Occipital lobe (tissue), 2 donors: Measurements from ENCODE around the gene APEH. TPM values are rescaled to one million over a fixed set of nuclear protein-coding genes. Genes with fewer than 3 reads are reported as not detected.

Source experiments
- DNase-seq: peaks from one replicate; lab custom pipeline; 2025; lab: John Stamatoyannopoulos, UW
- total RNA-seq: library from RNA; depleted of rRNA; stranded (reverse); fragments of >200 nt; gene quantifications from one replicate; pipeline ENCODE4 v1.2.3, GENCODE V29; 2014

The APEH gene
- total RNA-seq = 65.4 TPM

GRCh38 chr3:49673715-49674496 is at the start of gene APEH:
Gene APEH (plus strand): TSS chr3:49674351. CDS start chr3:49674402, 51 bp downstream.
- DNase-seq = no peak

GRCh38 chr3:49625071-49625470 is 49.1 kb upstream of the APEH start:
- DNase-seq = no peak

GRCh38 chr3:49626101-49626581 is 48.0 kb upstream of the APEH start:
- peak; percentile 49 for DNase-seq

GRCh38 chr3:49626796-49627195 is 47.4 kb upstream of the APEH start:
- no peak for DNase-seq

DNA sequence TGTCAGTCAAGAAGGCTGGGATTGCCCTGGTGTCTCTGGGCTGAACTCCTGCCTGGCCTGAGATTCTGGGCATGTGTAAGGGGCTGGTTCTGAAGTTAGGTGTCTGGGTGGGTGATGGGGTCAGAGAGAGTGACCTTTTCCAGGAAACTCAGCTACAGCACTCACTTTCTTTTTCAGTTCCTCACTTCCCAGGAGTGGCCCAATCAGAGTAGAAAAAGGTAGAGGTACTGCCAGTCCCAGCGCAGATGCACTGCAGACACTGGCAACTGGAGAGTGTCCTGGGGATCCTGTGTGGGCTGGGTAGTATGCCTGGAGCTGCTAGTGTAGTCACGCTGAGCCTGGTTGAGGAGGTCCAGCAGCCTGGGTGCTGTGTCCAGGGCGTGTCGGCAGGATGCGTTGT is 46.5 kb upstream of the APEH start:
- DNase-seq = no peak

DNA sequence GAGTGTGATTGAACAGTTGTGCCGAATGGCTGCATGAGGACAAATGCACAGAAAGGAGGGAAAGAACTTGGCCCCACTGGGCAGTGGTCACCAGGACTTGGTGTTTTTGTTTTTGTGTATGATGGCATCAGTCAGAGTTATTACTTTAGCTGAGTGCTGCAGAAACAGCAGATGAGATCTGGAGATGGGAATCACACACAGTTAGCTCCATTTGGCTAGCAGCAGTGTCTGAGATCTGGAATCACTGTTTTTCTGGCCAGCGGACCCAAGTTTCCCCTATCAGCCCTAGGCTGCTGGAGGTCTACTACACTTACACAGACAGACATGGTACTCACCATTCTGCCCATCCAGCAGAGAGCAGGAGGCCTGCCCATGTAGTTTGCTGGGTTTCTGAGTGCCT is 45.9 kb upstream of the APEH start:
- no peak for DNase-seq

DNA sequence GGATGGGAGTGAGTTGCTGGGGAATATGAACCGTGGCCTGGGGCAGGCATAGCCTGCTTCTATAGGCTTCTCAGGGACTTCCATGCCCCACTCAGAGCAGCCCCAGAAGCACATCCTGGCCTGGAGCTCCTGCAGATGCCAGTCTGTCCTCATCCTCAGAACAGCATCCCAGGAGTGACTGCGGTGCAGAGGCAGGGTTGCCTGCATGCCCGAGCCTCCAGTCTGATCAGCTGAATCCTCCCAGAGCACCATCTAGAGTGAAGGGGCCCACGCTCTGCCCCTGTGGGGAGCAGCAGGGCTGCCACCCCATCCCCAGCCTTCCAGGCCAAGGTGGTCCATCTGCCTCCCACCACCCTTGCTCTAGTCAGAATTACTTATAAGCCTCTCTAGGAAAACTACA is 44.7 kb upstream of the APEH start:
- DNase-seq = no peak

DNA sequence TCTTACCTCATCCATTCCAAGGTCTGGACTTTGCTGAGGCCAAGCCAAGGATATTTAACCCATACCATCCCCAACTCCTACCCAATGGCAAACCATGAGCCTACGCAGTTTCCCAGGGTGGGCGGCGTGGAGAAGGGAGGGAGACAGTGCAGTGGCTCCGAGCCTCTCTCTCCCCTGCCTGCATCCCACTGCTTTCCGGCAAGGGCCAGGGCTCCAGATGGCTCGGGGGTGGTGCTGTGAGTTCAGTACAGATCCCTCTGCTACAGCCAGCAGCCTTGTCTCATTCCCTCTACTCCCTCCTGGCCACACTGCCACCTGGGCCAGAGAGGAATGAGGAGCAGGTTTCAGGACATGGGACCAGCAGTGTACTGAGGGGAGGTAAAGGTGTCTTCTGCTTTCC is 44.3 kb upstream of the APEH start:
- DNase-seq = peak; percentile 82

GRCh38 chr3:49630784-49631183 is 43.4 kb upstream of the APEH start:
- DNase-seq = no peak

DNA sequence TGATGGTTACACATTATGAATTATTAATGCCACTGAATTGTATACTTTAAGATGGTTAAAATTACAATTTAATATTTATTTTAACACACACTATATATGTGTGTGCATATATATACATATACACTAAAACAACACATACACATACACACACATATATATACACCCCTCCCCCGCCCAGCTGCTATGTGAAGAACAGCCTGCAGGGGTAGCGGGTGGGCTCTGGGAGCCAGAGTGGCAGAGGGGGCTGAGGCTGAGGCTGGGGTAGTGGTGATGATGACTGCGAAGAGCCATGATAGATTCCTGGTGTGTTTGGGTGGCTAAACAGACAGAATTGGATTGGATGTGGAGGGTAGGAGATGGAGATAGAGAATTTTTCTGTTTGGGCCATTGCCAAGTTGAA is 39.4 kb upstream of the APEH start:
- no peak for DNase-seq

DNA sequence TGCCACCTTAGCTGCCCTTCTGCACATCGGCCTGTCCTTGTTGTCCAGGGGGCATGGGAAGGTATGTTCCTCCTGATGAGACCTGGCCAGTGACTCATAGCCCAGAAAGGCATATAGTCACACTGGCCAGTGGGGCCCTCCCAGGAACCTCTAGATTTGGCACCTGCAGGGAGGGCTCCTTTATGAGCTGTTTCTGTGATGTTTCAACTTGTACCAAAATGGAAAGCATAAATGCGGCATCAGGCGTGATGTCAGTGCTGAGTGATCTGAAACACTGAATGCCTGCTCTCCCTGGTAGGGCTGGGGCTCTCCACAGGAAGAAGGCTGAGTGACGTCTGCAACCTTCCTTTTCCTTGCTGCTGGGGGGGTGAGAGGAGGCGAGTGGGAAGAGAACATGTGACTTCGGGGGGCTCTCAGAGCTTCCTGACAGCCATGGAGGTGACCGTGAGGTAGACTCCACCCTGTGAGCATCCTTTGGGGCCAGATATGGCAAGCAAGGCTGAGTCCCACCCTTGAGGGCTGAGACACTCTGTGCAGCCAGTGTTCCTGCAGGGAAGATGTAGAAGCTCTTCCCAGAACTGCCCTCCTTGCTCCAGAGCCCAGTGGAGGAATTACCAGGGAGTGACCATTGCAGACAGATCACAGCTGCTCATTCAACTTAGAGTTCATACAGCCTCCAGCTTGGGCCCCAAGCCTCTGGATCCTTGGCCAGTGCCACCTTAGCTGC is 37.1 kb upstream of the APEH start:
- DNase-seq = peak; percentile 45

DNA sequence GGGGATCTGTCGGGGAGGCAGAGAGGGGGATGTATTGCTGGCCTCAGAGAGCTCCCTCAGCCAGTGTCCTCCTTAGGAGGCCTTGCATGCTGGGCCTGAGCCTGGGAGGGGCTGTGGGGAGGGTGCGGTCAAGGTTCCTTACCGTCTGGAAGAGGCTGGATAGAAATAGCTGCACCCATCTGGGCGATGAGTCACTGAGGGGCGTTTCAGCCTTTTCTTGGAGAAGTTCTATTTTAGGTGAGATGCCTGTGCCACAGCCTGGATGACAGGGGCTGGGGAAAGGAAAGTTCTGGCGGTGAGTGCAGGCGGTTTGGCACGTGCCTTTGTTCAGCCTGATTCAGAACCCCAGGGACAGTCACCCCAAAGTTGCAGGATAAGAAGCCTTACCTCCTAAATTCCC is 35.7 kb upstream of the APEH start:
- DNase-seq = peak; percentile 78

GRCh38 chr3:49639551-49639950 is 34.6 kb upstream of the APEH start:
- no peak for DNase-seq

DNA sequence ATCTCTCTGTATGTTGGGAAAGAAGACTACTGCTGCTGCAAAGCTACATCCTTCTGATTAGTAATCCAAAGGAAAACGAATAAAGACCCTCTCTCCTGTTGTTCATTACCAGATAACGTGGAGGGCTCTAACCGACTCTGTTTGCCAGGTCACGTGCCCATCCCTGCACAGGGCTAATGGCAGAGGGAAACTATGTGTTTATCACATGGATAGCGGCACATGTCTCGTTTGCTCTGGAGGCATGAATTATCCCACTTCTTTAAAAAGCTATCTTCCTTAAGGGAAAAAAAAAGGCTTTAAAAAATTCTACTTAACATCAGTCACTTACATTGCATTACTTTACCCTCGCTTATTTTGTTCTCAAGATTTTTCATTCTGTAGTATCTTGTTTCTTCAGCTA is 32.9 kb upstream of the APEH start:
- DNase-seq = no peak

GRCh38 chr3:49641921-49642707 is 32.0 kb upstream of the APEH start:
- DNase-seq = no peak

GRCh38 chr3:49642708-49643145 is 31.4 kb upstream of the APEH start:
- no peak for DNase-seq

GRCh38 chr3:49644684-49645083 is 29.5 kb upstream of the APEH start:
- DNase-seq = no peak

DNA sequence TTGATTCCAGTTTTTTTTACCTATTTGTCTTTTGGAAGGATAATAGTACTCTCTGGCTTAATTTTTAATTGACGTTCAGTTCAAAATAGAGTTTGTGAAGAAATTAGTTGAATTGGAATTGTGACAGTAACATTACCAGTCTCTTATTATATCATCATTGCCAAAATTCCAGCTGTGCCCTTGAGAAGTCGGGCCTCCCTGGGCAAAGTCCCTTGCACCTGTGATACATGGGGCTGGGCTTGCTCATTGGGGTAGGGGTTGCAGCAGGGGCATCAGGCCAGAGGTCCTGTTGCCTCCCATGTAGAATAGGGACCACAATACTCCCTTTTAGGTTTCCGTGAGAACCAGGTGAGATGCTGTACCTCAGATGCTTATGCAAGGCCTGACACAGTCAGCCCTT is 27.9 kb upstream of the APEH start:
- no peak for DNase-seq

DNA sequence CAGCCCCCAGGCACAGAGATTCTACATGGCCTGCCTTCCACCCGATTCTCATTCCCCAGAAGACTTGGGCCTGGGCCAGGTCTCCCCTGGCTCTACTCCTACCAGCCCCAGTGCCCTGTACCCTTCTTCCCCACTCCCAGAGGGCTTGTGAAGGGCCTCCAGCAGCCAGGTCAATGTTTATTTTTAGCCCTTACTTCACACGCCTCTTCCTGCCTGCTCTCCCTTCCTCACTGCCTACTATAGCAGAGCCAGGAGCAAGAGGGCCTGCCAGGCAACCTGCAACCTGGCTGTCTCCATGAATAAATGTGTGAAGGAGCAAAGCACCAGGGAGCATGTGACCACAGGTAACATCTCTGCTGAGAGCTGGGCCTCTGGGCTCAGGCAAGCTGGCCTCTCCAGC is 26.4 kb upstream of the APEH start:
- DNase-seq = no peak

- no peak for DNase-seq
These were observed 25.7 kb upstream of the APEH start for GRCh38 chr3:49648354-49649019.

DNA sequence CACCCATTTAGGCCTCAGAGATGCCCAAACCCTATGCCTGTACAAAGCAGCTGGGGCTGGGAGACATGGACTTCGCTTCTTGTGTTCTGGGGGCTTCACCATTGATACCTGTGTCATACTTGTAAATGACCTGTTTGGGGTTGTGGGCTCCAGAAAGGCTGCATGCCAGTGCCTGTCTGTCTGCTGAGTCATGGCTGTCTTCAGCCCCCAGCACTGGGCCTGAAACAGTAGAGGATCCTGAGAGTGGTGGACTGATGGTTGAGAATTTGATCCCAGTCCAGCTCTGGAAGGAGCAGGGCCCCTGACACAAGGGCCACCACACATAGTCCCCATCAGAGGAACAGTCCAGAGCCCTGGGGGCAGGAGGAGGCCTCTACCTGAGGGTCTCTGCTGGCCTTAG is 24.6 kb upstream of the APEH start:
- DNase-seq = no peak

- no peak for DNase-seq
These were observed 24.0 kb upstream of the APEH start for GRCh38 chr3:49650177-49650576.
